HL-60 (cell line): ENCODE results near the gene PHIP.

Experiments used
- DNase-seq, 2 experiments: peaks; one replicate each; pipeline ENCODE4 v3.0.0-alpha.2; 2010 to 2020; ENCODE audit warnings: low read depth in 1 of 2, low spot score in 1 of 2
- H3K27ac ChIP-seq: fragments of 250-450 bp; sonication (Bioruptor Pico); replicated peaks from 2 replicates; pipeline ENCODE4 v1.5.1; 2020; ENCODE audit warnings: mild to moderate bottlenecking, moderate library complexity
- H3K27me3 ChIP-seq: fragments of 250-450 bp; sonication (Bioruptor Pico); 2 replicates; pipeline ENCODE4 v1.5.1; 2021; ENCODE audit warnings: mild to moderate bottlenecking, moderate library complexity; ENCODE audit not compliant: insufficient read depth, poor library complexity, severe bottlenecking
- H3K4me3 ChIP-seq: replicated peaks from 2 replicates; pipeline ENCODE4 v1.5.1; 2011; ENCODE audit warnings: mild to moderate bottlenecking, control low read depth, low read length; ENCODE audit not compliant: insufficient read depth
- GABPA ChIP-seq: IDR thresholded peaks from 2 replicates; pipeline ENCODE4 v1.6.1; 2012; ENCODE audit warnings: low read depth
- POLR2AphosphoS5 ChIP-seq: IDR thresholded peaks from 2 replicates; pipeline ENCODE4 v1.6.1; 2012; ENCODE audit warnings: low read depth
- SPI1 ChIP-seq: IDR thresholded peaks from 2 replicates; pipeline ENCODE4 v1.6.1; 2012; ENCODE audit warnings: low read depth, mild to moderate bottlenecking, borderline replicate concordance
- TF ChIP-seq, protein P1 (sequence below): IDR thresholded peaks from 2 replicates; pipeline ENCODE4 v1.6.1; 2012; ENCODE audit warnings: low read depth; ENCODE audit not compliant: insufficient replicate concordance
- TF ChIP-seq, protein P2 (sequence below): IDR thresholded peaks from one replicate; pipeline ENCODE4 v1.5.1; 2011; ENCODE audit warnings: low read length, control low read depth, inconsistent platforms; ENCODE audit not compliant: insufficient read depth

The PHIP gene

DNA sequence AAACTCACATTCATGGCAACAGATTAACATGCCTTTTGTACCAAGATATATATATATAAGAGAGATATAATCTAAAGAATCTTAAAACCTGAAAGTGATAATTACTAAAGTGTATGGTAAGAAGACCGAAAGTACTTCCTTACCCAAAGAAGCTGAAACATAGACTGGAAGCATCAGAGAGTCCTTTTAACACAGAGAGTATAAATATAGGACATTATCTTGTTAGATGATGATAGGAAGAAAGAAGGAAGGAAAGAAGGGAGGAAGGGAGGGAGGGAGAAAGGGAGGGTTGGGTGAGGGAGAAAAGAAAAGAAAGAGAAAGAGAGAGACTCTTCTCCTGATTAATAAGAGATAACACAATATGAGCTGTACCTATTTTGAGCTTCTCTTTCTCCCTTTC lies 68.2 kb downstream of the PHIP start:
- TF ChIP-seq SPI1 (no peak), POLR2AphosphoS5 (no peak), GABPA (no peak)
- TF ChIP-seq, protein P1, sequence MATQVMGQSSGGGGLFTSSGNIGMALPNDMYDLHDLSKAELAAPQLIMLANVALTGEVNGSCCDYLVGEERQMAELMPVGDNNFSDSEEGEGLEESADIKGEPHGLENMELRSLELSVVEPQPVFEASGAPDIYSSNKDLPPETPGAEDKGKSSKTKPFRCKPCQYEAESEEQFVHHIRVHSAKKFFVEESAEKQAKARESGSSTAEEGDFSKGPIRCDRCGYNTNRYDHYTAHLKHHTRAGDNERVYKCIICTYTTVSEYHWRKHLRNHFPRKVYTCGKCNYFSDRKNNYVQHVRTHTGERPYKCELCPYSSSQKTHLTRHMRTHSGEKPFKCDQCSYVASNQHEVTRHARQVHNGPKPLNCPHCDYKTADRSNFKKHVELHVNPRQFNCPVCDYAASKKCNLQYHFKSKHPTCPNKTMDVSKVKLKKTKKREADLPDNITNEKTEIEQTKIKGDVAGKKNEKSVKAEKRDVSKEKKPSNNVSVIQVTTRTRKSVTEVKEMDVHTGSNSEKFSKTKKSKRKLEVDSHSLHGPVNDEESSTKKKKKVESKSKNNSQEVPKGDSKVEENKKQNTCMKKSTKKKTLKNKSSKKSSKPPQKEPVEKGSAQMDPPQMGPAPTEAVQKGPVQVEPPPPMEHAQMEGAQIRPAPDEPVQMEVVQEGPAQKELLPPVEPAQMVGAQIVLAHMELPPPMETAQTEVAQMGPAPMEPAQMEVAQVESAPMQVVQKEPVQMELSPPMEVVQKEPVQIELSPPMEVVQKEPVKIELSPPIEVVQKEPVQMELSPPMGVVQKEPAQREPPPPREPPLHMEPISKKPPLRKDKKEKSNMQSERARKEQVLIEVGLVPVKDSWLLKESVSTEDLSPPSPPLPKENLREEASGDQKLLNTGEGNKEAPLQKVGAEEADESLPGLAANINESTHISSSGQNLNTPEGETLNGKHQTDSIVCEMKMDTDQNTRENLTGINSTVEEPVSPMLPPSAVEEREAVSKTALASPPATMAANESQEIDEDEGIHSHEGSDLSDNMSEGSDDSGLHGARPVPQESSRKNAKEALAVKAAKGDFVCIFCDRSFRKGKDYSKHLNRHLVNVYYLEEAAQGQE = no peak
- TF ChIP-seq, protein P2, sequence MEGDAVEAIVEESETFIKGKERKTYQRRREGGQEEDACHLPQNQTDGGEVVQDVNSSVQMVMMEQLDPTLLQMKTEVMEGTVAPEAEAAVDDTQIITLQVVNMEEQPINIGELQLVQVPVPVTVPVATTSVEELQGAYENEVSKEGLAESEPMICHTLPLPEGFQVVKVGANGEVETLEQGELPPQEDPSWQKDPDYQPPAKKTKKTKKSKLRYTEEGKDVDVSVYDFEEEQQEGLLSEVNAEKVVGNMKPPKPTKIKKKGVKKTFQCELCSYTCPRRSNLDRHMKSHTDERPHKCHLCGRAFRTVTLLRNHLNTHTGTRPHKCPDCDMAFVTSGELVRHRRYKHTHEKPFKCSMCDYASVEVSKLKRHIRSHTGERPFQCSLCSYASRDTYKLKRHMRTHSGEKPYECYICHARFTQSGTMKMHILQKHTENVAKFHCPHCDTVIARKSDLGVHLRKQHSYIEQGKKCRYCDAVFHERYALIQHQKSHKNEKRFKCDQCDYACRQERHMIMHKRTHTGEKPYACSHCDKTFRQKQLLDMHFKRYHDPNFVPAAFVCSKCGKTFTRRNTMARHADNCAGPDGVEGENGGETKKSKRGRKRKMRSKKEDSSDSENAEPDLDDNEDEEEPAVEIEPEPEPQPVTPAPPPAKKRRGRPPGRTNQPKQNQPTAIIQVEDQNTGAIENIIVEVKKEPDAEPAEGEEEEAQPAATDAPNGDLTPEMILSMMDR = no peak
- Histone ChIP-seq H3K4me3 (no peak overlapping the region), H3K27ac (no peak overlapping the region), H3K27me3 (no peaks in the 10 kb centered on the region)
- no peak for DNase-seq

- H3K4me3 ChIP-seq = no peak overlapping the region
- no peak for DNase-seq
- no peaks in the 10 kb centered on the region for H3K27me3 ChIP-seq
- H3K27ac ChIP-seq = no peak overlapping the region
- TF ChIP-seq GABPA (no peak), POLR2AphosphoS5 (no peak), SPI1 (no peak)
- TF ChIP-seq, protein P1 = no peak
- TF ChIP-seq, protein P2 = no peak
These were observed 72.6 kb downstream of the PHIP start for GRCh38 chr6:79005497-79005896.

GRCh38 chr6:79005024-79005423 lies 73.0 kb downstream of the PHIP start:
- H3K4me3 ChIP-seq = no peak overlapping the region
- no peak overlapping the region for H3K27ac ChIP-seq
- no peak for DNase-seq
- TF ChIP-seq, protein P2 = no peak
- TF ChIP-seq POLR2AphosphoS5 (no peak), GABPA (no peak), SPI1 (no peak)
- TF ChIP-seq, protein P1 = no peak
- H3K27me3 ChIP-seq = no peaks in the 10 kb centered on the region
